Keratinocyte (primary cell): Measurements from ENCODE around the gene SMYD2. TPM values are rescaled to one million over a fixed set of nuclear protein-coding genes. Genes with fewer than 3 reads are reported as not detected.

Experiments used
- DNase-seq: peaks from one replicate; pipeline ENCODE4 v3.0.0-alpha.2; 2011; ENCODE audit warnings: low read depth, missing footprints, low spot score
- FAIRE-seq: peaks from 2 replicates; lab custom pipeline; 2011; peaks lifted over from hg19 to GRCh38; lab: Jason Lieb, UNC
- H2AFZ ChIP-seq: 2 replicates; pipeline ENCODE4 v1.6.0; 2012; ENCODE audit warnings: low read length, control low read depth, inconsistent platforms; ENCODE audit not compliant: control insufficient read depth
- H3K27ac ChIP-seq: 2 replicates; pipeline ENCODE4 v1.5.1; 2011; ENCODE audit warnings: low read length; ENCODE audit not compliant: control insufficient read depth, insufficient read depth
- H3K27me3 ChIP-seq: 3 replicates; pipeline ENCODE4 v1.6.0; 2011; ENCODE audit warnings: low read length; ENCODE audit not compliant: control insufficient read depth, insufficient read depth; ENCODE audit errors: extremely low read depth
- H3K36me3 ChIP-seq, 2 experiments: 2 replicates in 1 of 2; 3 replicates in 1 of 2; pipeline ENCODE4 v1.5.1; 2011; ENCODE audit warnings: low read length in 2 of 2, mild to moderate bottlenecking in 1 of 2; ENCODE audit not compliant: control insufficient read depth in 2 of 2, insufficient read depth in 2 of 2; ENCODE audit errors: extremely low read depth in 1 of 2
- H3K4me1 ChIP-seq: 3 replicates; pipeline ENCODE4 v1.5.1; 2011; ENCODE audit warnings: low read length; ENCODE audit not compliant: control insufficient read depth, insufficient read depth; ENCODE audit errors: extremely low read depth
- H3K4me2 ChIP-seq: 3 replicates; pipeline ENCODE4 v1.6.0; 2011; ENCODE audit warnings: low read depth, low read length; ENCODE audit not compliant: control insufficient read depth, insufficient read depth; ENCODE audit errors: extremely low read depth
- H3K4me3 ChIP-seq, 3 experiments: fragments of 200-600 bp in 1 of 3; sonication (generic) in 1 of 3; 2 replicates in 2 of 3; 3 replicates in 1 of 3; pipeline ENCODE4 v1.5.1; 2011 to 2016; ENCODE audit warnings: low read length in 3 of 3, mild to moderate bottlenecking in 3 of 3, control low read depth in 2 of 3, inconsistent platforms in 1 of 3, low read depth in 1 of 3, mixed read lengths in 1 of 3, mixed run types in 1 of 3, moderate library complexity in 1 of 3; ENCODE audit not compliant: control insufficient read depth in 2 of 3, insufficient read depth in 2 of 3; ENCODE audit errors: extremely low read depth in 1 of 3
- H3K79me2 ChIP-seq: 2 replicates; pipeline ENCODE4 v1.6.0; 2012; ENCODE audit warnings: low read length; ENCODE audit not compliant: control insufficient read depth, insufficient read depth
- H3K9ac ChIP-seq: 3 replicates; pipeline ENCODE4 v1.6.0; 2011; ENCODE audit warnings: low read length; ENCODE audit not compliant: control insufficient read depth, insufficient read depth; ENCODE audit errors: extremely low read depth
- H3K9me1 ChIP-seq: 3 replicates; pipeline ENCODE4 v1.6.0; 2011; ENCODE audit warnings: low read length; ENCODE audit not compliant: control insufficient read depth, insufficient read depth; ENCODE audit errors: extremely low read depth
- H3K9me3 ChIP-seq: 2 replicates; pipeline ENCODE4 v1.5.1; 2012; ENCODE audit warnings: low read depth, low read length; ENCODE audit not compliant: control insufficient read depth
- H4K20me1 ChIP-seq: 3 replicates; pipeline ENCODE4 v1.6.0; 2011; ENCODE audit warnings: low read length; ENCODE audit not compliant: control insufficient read depth, insufficient read depth; ENCODE audit errors: extremely low read depth
- CTCF ChIP-seq, 3 experiments: IDR thresholded peaks in 1 of 3; conservative IDR thresholded peaks in 1 of 3; optimal IDR thresholded peaks in 1 of 3; 2 replicates in 2 of 3; 3 replicates in 1 of 3; pipeline versions ENCODE3 to v1.5.1; 2011; ENCODE audit warnings: low read length in 3 of 3, mild to moderate bottlenecking in 3 of 3, moderate library complexity in 2 of 3, control low read depth in 1 of 3, inconsistent platforms in 1 of 3; ENCODE audit not compliant: insufficient read depth in 2 of 3; ENCODE audit errors: extremely low read depth in 1 of 3
- EZH2 ChIP-seq: IDR thresholded peaks from one replicate; pipeline ENCODE4 v1.6.1; 2012; ENCODE audit warnings: inconsistent platforms, mild to moderate bottlenecking, low read length, moderate library complexity
- dilution Hi-C: fragments of 300-500 bp; cut with MboI; formaldehyde crosslinking; loops from one replicate; pipeline ENCODE4 v1.7.0; 2020; ENCODE audit warnings: low sequenced_read_pairs; ENCODE audit not compliant: extremely low pct_ligation_motif_present
- polyA plus RNA-seq, 5 experiments: library from polyadenylated mRNA; depleted of rRNA in 3 of 5; stranded (reverse) in 3 of 5; stranded (forward) in 1 of 5; unstranded in 1 of 5; fragments of >200 nt; gene quantifications; 1 replicate in 1 of 5; 2 replicates in 3 of 5; 3 replicates in 1 of 5; pipeline versions ENCODE4 v1.2.1 to v1.2.3, GENCODE V29; 2011 to 2012; ENCODE audit warnings: missing spikeins in 2 of 5, low read depth in 1 of 5, low replicate concordance in 1 of 5

The SMYD2 gene
- polyA plus RNA-seq, 1 donor (not counting 4 experiments of a cell fraction or from before 2014, with no cell fraction given), result 75.5 TPM

DNA sequence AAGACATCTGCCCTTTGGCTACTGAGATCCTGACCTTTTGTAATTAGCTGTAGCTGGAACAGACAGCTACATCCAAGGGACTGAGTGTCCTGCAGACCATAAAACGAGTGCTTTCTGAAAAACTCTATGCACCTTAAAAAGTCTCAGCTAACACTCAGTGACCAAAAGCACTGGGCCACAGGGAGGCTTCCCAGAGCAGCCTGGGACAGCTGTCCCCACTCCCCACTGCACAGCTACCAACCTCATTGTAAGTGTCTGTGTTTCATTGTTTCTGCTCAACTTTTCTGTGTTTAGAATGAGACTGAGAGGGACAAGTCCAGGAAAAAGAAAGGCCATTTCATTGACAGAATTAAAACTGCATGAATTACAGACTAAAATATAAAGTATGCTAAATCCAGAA lies 80.7 kb downstream of the SMYD2 start:
- no peak for DNase-seq
- no peaks in the 10 kb centered on the region for H3K9me1 ChIP-seq
- H3K36me3 ChIP-seq, result peaks cover 34 to 51% of the 10 kb centered on the region in 2 experiments
- H3K4me3 ChIP-seq, result no peak overlapping the region
- H3K4me2 ChIP-seq, result no peak overlapping the region
- no peak for FAIRE-seq
- dilution Hi-C loops, result no loop called here
- H3K9ac ChIP-seq, result no peak overlapping the region
- no peaks in the 10 kb centered on the region for H4K20me1 ChIP-seq
- no peak overlapping the region for H2AFZ ChIP-seq
- H3K27me3 ChIP-seq, result no peaks in the 10 kb centered on the region
- peaks cover 8% of the 10 kb centered on the region for H3K4me1 ChIP-seq
- no peak overlapping the region for H3K27ac ChIP-seq
- no peaks in the 10 kb centered on the region for H3K9me3 ChIP-seq
- H3K79me2 ChIP-seq, result no peaks in the 10 kb centered on the region
- no peak for TF ChIP-seq CTCF (optimal IDR thresholded peaks at IDR 0.05 in 1 of 3, IDR thresholded peaks at IDR 0.05 in 1 of 3, conservative IDR thresholded peaks at IDR 0.05 in 1 of 3; ENCODE audit: extremely low read depth in 1 of 3, insufficient read depth in 2 of 3, low read length in 3 of 3)
- TF ChIP-seq EZH2, result no peak

GRCh38 chr1:214362188-214362882 lies 81.4 kb downstream of the SMYD2 start:
- no peak overlapping the region for H2AFZ ChIP-seq
- no peaks in the 10 kb centered on the region for H3K27me3 ChIP-seq
- no peaks in the 10 kb centered on the region for H4K20me1 ChIP-seq
- H3K9ac ChIP-seq, result no peak overlapping the region
- H3K4me2 ChIP-seq, result no peak overlapping the region
- peaks cover 35 to 52% of the 10 kb centered on the region in 2 experiments for H3K36me3 ChIP-seq
- peaks cover 8% of the 10 kb centered on the region for H3K4me1 ChIP-seq
- TF ChIP-seq EZH2 (no peak), CTCF (optimal IDR thresholded peaks at IDR 0.05 in 1 of 3, IDR thresholded peaks at IDR 0.05 in 1 of 3, conservative IDR thresholded peaks at IDR 0.05 in 1 of 3; ENCODE audit: extremely low read depth in 1 of 3, insufficient read depth in 2 of 3, low read length in 3 of 3) (no peak)
- H3K4me3 ChIP-seq, result no peak overlapping the region
- no peaks in the 10 kb centered on the region for H3K9me1 ChIP-seq
- FAIRE-seq (no peak), DNase-seq (no peak)
- no peak overlapping the region for H3K27ac ChIP-seq
- H3K79me2 ChIP-seq, result no peaks in the 10 kb centered on the region
- no peaks in the 10 kb centered on the region for H3K9me3 ChIP-seq
- dilution Hi-C loops, result no loop called here
